Measurements from ENCODE around the gene C19orf12. TPM values are rescaled to one million over a fixed set of nuclear protein-coding genes. Genes with fewer than 3 reads are reported as not detected.

The C19orf12 gene
- total and polyA plus RNA-seq, 3 donors from 2014 or later = 20.8 to 40.5 (median 28.8) TPM

GRCh38 chr19:29683009-29683408 is 32.1 kb downstream of the C19orf12 start:
- Histone ChIP-seq H3K9me3 (no peaks in the 10 kb centered on the region), H3K4me1 (peaks cover 47% of the 10 kb centered on the region), H3K36me3 (ENCODE audit: low read depth, missing control alignments) (no peaks in the 10 kb centered on the region), H3K4me3 (no peak overlapping the region), H3K27me3 (no peaks in the 10 kb centered on the region), H3K27ac (no peak overlapping the region)
- intact Hi-C loops (cut with DNase I; ENCODE audit: low total_unique reads) = no loop called here
- no peak for TF ChIP-seq POLR2A (IDR thresholded peaks at IDR 0.05)
- TF ChIP-seq, protein P1, sequence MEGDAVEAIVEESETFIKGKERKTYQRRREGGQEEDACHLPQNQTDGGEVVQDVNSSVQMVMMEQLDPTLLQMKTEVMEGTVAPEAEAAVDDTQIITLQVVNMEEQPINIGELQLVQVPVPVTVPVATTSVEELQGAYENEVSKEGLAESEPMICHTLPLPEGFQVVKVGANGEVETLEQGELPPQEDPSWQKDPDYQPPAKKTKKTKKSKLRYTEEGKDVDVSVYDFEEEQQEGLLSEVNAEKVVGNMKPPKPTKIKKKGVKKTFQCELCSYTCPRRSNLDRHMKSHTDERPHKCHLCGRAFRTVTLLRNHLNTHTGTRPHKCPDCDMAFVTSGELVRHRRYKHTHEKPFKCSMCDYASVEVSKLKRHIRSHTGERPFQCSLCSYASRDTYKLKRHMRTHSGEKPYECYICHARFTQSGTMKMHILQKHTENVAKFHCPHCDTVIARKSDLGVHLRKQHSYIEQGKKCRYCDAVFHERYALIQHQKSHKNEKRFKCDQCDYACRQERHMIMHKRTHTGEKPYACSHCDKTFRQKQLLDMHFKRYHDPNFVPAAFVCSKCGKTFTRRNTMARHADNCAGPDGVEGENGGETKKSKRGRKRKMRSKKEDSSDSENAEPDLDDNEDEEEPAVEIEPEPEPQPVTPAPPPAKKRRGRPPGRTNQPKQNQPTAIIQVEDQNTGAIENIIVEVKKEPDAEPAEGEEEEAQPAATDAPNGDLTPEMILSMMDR (IDR thresholded peaks at IDR 0.05) = no peak
- 64 to 88% methylated on average over 9 to 10 of the region's 10 CpGs for WGBS, 2 donors
- peak; percentile 51 for DNase-seq

- Histone ChIP-seq H3K27me3 (no peaks in the 10 kb centered on the region), H3K4me1 (peaks cover 54% of the 10 kb centered on the region), H3K27ac (peak overlapping the region; percentile 45 to 64), H3K4me3 (no peak overlapping the region), H3K9me3 (no peaks in the 10 kb centered on the region), H3K36me3 (ENCODE audit: low read depth, missing control alignments) (no peaks in the 10 kb centered on the region)
- no peak for DNase-seq
- intact Hi-C loops (cut with DNase I; ENCODE audit: low total_unique reads) = no loop called here
- 77% methylated on average over 7 to 15 of the region's 16 CpGs for WGBS, 2 donors
- TF ChIP-seq POLR2A (IDR thresholded peaks at IDR 0.05) = no peak
- TF ChIP-seq, protein P1 (IDR thresholded peaks at IDR 0.05) = no peak
Measured at GRCh38 chr19:29682236-29682895, 32.7 kb downstream of the C19orf12 start.

DNA sequence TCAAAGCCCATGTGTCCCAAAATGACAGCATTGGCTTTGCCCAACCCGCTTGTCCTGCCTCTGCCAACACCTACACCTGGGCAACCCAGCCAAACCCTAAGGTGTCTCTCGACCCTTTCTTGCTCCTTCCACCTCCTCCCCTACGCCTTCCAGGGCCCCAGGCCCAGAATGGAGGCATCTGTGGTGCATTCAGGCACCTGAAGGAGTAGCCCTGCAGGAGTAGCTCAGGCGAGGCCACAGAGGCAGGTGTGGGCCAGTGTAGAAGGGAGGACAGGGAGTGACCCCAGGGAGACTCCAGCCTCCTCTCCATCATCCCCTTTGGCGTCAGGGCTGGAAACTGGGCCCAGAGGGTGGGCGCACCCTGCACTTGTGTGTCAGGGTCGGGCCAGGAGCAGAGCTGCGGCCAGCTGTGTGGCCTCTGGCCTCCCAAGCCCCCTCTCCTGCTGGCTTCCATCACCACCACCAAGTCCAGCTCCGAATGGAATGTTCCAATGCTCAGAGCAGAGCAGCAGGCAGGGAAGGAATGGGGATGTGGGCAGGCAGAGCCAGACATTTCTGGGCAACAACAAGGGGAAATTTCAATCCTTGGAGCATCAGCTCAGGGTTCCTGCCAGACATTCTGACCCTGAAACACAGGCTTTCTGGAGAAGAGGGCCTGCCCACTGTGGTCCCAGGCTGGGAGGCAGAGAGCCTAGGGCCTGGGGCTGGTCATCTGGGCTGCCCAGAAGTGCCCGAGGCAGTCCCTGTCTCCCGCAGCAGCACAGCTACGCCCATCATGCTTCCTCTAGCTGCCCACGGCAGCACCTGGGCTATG is 33.4 kb downstream of the C19orf12 start:
- no peaks in the 10 kb centered on the region for H3K36me3 ChIP-seq (ENCODE audit: low read depth, missing control alignments)

GRCh38 chr19:29680937-29681336 is 34.1 kb downstream of the C19orf12 start:
- Histone ChIP-seq H3K4me3 (no peak overlapping the region), H3K27me3 (no peaks in the 10 kb centered on the region), H3K27ac (peak overlapping the region in 1 of 2 donors; percentile 45), H3K4me1 (peaks cover 68% of the 10 kb centered on the region), H3K36me3 (ENCODE audit: low read depth, missing control alignments) (no peaks in the 10 kb centered on the region), H3K9me3 (no peaks in the 10 kb centered on the region)
- DNase-seq = no peak
- WGBS, 2 donors = 84 to 94% methylated on average over 2 to 7 of the region's 7 CpGs
- TF ChIP-seq POLR2A (IDR thresholded peaks at IDR 0.05) = no peak
- TF ChIP-seq, protein P1 (IDR thresholded peaks at IDR 0.05) = no peak
- intact Hi-C loops (cut with DNase I; ENCODE audit: low total_unique reads) = no loop called here

More for the DNA sequence above, 33.4 kb downstream of the C19orf12 start:
- intact Hi-C loops (cut with DNase I; ENCODE audit: low total_unique reads) = no loop called here
- Histone ChIP-seq H3K4me1 (peaks cover 61% of the 10 kb centered on the region), H3K27me3 (no peaks in the 10 kb centered on the region), H3K9me3 (no peaks in the 10 kb centered on the region), H3K27ac (peak overlapping the region; percentile 45 to 64), H3K4me3 (no peak overlapping the region)
- TF ChIP-seq POLR2A (IDR thresholded peaks at IDR 0.05) = no peak
- TF ChIP-seq, protein P1 (IDR thresholded peaks at IDR 0.05) = no peak
- no peak for DNase-seq
- WGBS, 2 donors = 64 to 73% methylated on average over 8 to 13 of the region's 13 CpGs

Measured in testis (tissue), 3 donors.